ENCODE data around the gene SCNN1A.

- no peak for TF ChIP-seq SIN3A (IDR thresholded peaks at IDR 0.05; ENCODE audit: borderline replicate concordance, insufficient read depth, low read length)
- no peak for TF ChIP-seq POLR2AphosphoS5 (IDR thresholded peaks at IDR 0.05; ENCODE audit: low read depth, low read length)
- no peak for TF ChIP-seq TAF1 (IDR thresholded peaks at IDR 0.05; ENCODE audit: borderline replicate concordance, insufficient read depth, low read length)
- TF ChIP-seq, protein P1, sequence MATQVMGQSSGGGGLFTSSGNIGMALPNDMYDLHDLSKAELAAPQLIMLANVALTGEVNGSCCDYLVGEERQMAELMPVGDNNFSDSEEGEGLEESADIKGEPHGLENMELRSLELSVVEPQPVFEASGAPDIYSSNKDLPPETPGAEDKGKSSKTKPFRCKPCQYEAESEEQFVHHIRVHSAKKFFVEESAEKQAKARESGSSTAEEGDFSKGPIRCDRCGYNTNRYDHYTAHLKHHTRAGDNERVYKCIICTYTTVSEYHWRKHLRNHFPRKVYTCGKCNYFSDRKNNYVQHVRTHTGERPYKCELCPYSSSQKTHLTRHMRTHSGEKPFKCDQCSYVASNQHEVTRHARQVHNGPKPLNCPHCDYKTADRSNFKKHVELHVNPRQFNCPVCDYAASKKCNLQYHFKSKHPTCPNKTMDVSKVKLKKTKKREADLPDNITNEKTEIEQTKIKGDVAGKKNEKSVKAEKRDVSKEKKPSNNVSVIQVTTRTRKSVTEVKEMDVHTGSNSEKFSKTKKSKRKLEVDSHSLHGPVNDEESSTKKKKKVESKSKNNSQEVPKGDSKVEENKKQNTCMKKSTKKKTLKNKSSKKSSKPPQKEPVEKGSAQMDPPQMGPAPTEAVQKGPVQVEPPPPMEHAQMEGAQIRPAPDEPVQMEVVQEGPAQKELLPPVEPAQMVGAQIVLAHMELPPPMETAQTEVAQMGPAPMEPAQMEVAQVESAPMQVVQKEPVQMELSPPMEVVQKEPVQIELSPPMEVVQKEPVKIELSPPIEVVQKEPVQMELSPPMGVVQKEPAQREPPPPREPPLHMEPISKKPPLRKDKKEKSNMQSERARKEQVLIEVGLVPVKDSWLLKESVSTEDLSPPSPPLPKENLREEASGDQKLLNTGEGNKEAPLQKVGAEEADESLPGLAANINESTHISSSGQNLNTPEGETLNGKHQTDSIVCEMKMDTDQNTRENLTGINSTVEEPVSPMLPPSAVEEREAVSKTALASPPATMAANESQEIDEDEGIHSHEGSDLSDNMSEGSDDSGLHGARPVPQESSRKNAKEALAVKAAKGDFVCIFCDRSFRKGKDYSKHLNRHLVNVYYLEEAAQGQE (IDR thresholded peaks at IDR 0.05; ENCODE audit: insufficient read depth in 1 of 2, low read depth in 2 of 2, low read length in 2 of 2): no peak
- no peak for TF ChIP-seq FOXP2 (optimal IDR thresholded peaks at IDR 0.05; ENCODE audit: borderline replicate concordance, extremely low read depth, extremely low read length, insufficient read depth)
These were observed 7.6 kb upstream of the SCNN1A start for GRCh38 chr12:6382982-6383381.

All from PFSK-1 (cell line).